Measurements from ENCODE around the gene CCL2. TPM values are rescaled to one million over a fixed set of nuclear protein-coding genes. Genes with fewer than 3 reads are reported as not detected.

CCL2 gene
- total RNA-seq, 1 experiment from 2014 or later: 1.4 TPM

GRCh38 chr17:34246446-34246845 lies 8.6 kb upstream of the CCL2 start:
- Histone ChIP-seq H4K5ac (ENCODE audit: insufficient read length, low read depth, low read length) (no peak overlapping the region), H3K23me2 (ENCODE audit: insufficient read length, low read depth, low read length, poor library complexity, severe bottlenecking) (no peaks in the 10 kb centered on the region), H4K20me1 (ENCODE audit: control insufficient read depth, insufficient read depth, insufficient read length) (no peaks in the 10 kb centered on the region), H3K23ac (ENCODE audit: insufficient read length, low read depth, low read length) (no peak overlapping the region), H4K91ac (ENCODE audit: insufficient read length, low read depth, low read length) (no peak overlapping the region), H4K8ac (replicated peaks; ENCODE audit: insufficient read length, low read depth, low read length) (no peak overlapping the region), H3K4me2 (ENCODE audit: insufficient read depth, insufficient read length, low read length) (no peak overlapping the region), H3K4me1 (ENCODE audit: insufficient read depth, low read length) (no peaks in the 10 kb centered on the region; the same call in 1 of the 2 replicates), H3K56ac (ENCODE audit: insufficient read length, low read depth, low read length) (no peak overlapping the region), H3K27ac (ENCODE audit: insufficient read length, low read depth, low read length) (no peak overlapping the region), H3K9ac (ENCODE audit: extremely low read depth, insufficient read length, low read length) (no peak overlapping the region), H2BK5ac (ENCODE audit: insufficient read length, low read length) (no peak overlapping the region), H3K79me2 (ENCODE audit: insufficient read depth, low read length) (no peaks in the 10 kb centered on the region), H3K4ac (ENCODE audit: low read depth, low read length) (no peak overlapping the region), H3K27me3 (ENCODE audit: insufficient read depth, low read length) (no peaks in the 10 kb centered on the region), H2AFZ (ENCODE audit: low read length) (no peak overlapping the region), H2BK12ac (ENCODE audit: insufficient read length, low read depth, low read length) (no peak overlapping the region), H2BK15ac (ENCODE audit: low read depth, low read length) (no peak overlapping the region), H3K14ac (ENCODE audit: insufficient read depth, low read length) (no peak overlapping the region), H3K18ac (ENCODE audit: insufficient read length, low read depth, low read length) (no peak overlapping the region), H2AK5ac (ENCODE audit: insufficient read length, low read length) (no peak overlapping the region), H3K9me3 (ENCODE audit: control insufficient read depth, low read depth, low read length) (no peaks in the 10 kb centered on the region), H2BK120ac (ENCODE audit: low read depth, low read length, poor library complexity, severe bottlenecking) (no peak overlapping the region), H2BK20ac (ENCODE audit: low read depth, low read length, poor library complexity, severe bottlenecking) (no peak overlapping the region), H3T11ph (ENCODE audit: low read length) (no peak overlapping the region), H3K79me1 (ENCODE audit: insufficient read depth, low read depth, low read length, poor library complexity, severe bottlenecking) (no peaks in the 10 kb centered on the region)
- no peak for DNase-seq
- WGBS (ENCODE audit: extremely low coverage, insufficient read length, low lambda C conversion rate): no CpG with 5 or more reads among the region's 1 CpG
- H3K4me1 Mint-ChIP-seq: peaks cover 22% of the 10 kb centered on the region in 2 experiments
- TF ChIP-seq CTCF (conservative IDR thresholded peaks at IDR 0.05): no peak
- H3K4me3 Mint-ChIP-seq: no peak overlapping the region
- H3K36me3 Mint-ChIP-seq (ENCODE audit: insufficient read depth in 1 of 3, low read depth in 3 of 3): no peaks in the 10 kb centered on the region; a peak in 1 of 7 replicates
- no peak overlapping the region for H3K27ac Mint-ChIP-seq
- peaks cover 2% of the 10 kb centered on the region for H3K27me3 Mint-ChIP-seq (ENCODE audit: low read depth)
- H3K9me3 Mint-ChIP-seq: no peaks in the 10 kb centered on the region
